Activated T-helper 17 cell treated with anti-CD3 and anti-CD28 coated beads, Interleukin-2, amount 50 U/mL, for 72 hours (primary cell): Measurements from ENCODE around the gene SLCO1C1. TPM values are rescaled to one million over a fixed set of nuclear protein-coding genes. Genes with fewer than 3 reads are reported as not detected.

Experiments
- ATAC-seq: fragments of 150-1000 bp; cut with Tn5 transposase; replicated peaks from 2 replicates; pipeline ENCODE4 v1.10.0; 2021; ENCODE audit warnings: mild to moderate bottlenecking, moderate library complexity
- H3K27ac Mint-ChIP-seq: one replicate; pipeline ENCODE4 v1.8.0; 2022; ENCODE audit warnings: mixed read lengths
- H3K27me3 Mint-ChIP-seq: one replicate; pipeline ENCODE4 v1.8.0; 2022; ENCODE audit warnings: mixed read lengths
- H3K36me3 Mint-ChIP-seq: one replicate; pipeline ENCODE4 v1.8.0; 2022; ENCODE audit warnings: low read depth, mild to moderate bottlenecking, mixed read lengths
- H3K4me1 Mint-ChIP-seq: one replicate; pipeline ENCODE4 v1.8.0; 2022; ENCODE audit warnings: mixed read lengths
- H3K4me3 Mint-ChIP-seq: one replicate; pipeline ENCODE4 v1.8.0; 2022; ENCODE audit warnings: mild to moderate bottlenecking, mixed read lengths
- H3K9me3 Mint-ChIP-seq: one replicate; pipeline ENCODE4 v1.8.0; 2022; ENCODE audit warnings: mixed read lengths
- total RNA-seq, 2 donors: library from RNA; stranded (reverse); gene quantifications; one replicate each; pipeline ENCODE4 v1.2.3, GENCODE V29; 2022

SLCO1C1 gene, protein sequence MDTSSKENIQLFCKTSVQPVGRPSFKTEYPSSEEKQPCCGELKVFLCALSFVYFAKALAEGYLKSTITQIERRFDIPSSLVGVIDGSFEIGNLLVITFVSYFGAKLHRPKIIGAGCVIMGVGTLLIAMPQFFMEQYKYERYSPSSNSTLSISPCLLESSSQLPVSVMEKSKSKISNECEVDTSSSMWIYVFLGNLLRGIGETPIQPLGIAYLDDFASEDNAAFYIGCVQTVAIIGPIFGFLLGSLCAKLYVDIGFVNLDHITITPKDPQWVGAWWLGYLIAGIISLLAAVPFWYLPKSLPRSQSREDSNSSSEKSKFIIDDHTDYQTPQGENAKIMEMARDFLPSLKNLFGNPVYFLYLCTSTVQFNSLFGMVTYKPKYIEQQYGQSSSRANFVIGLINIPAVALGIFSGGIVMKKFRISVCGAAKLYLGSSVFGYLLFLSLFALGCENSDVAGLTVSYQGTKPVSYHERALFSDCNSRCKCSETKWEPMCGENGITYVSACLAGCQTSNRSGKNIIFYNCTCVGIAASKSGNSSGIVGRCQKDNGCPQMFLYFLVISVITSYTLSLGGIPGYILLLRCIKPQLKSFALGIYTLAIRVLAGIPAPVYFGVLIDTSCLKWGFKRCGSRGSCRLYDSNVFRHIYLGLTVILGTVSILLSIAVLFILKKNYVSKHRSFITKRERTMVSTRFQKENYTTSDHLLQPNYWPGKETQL
- not detected for total RNA-seq

DNA sequence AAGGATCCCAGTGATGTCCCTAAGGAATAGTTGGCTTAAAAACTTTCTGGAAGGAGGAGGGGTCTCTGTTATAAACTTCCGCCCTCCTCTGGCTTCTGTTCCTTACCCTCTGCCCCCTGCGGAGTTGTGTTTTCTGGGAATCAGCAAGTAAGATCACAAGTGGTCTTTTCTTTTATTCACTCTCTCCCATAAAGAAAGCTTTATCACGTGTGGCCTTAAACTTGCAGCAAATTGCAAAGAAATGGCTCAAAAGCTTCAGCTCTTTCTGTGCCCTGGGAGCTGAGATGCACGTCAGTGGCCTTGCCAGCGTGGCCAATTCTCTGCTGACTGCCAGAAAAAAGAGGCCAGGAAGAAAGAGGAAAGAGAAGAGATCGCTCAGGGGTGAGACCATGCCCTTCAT, at the start of gene SLCO1C1:
SLCO1C1 (plus strand) TSS at position 101 of the 400 bp plus-strand sequence. CDS start 4,245 bp downstream, outside the sequence.
- no peak for ATAC-seq
- Mint-ChIP-seq H3K9me3 (peaks cover 9% of the 10 kb centered on the region), H3K27ac (no peak within 1 kb of the TSS), H3K4me1 (no peaks in the 10 kb centered on the region), H3K4me3 (no peak within 1 kb of the TSS), H3K27me3 (no peaks in the 10 kb centered on the region), H3K36me3 (no peaks in the 10 kb centered on the region)

DNA sequence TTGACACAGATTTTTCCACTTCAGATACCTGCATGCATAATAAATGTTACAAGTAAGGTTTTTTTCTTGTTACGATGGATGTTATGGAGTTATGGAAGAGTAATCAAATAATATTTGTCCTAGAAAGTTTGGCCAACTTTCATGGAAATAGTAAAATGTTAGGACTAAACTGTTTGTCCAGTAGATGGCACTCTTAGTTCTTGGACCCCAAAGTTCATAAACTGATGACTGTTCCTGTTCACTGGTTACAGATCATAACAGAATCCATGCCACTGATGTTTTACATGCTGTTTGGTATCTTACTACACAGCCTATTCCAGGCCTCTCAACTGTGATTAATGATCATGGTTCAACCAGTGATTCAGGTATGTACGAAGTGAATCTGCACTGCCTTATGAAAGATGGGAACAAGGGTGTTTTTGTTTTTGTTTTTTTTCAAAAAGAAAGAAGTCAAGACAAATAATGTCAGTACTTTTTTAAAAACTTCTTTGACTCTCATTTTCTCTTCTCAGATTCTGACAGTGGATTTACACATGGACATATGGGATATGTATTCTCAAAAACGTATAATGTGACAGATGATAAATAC, 48.8 kb upstream of the SLCO1C1 start:
- ATAC-seq, result no peak

DNA sequence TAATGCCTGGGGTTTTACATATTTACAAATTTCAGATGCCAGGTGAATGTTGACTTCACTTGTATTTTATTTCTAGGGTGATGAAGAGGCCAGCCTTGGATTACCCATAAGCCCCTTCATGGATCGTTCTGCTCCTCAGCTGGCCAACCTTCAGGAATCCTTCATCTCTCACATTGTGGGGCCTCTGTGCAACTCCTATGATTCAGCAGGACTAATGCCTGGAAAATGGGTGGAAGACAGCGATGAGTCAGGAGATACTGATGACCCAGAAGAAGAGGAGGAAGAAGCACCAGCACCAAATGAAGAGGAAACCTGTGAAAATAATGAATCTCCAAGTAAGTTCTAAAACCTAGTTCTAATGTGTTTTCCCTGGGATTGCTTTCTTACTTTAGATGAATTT, 41.3 kb upstream of the SLCO1C1 start:
- no peak overlapping the region for H3K4me3 Mint-ChIP-seq
- no peaks in the 10 kb centered on the region for H3K4me1 Mint-ChIP-seq
- no peak overlapping the region for H3K27ac Mint-ChIP-seq
- no peaks in the 10 kb centered on the region for H3K36me3 Mint-ChIP-seq
- no peak for ATAC-seq
- no peaks in the 10 kb centered on the region for H3K27me3 Mint-ChIP-seq
- no peaks in the 10 kb centered on the region for H3K9me3 Mint-ChIP-seq

More for the DNA sequence above, 48.8 kb upstream of the SLCO1C1 start:
- Mint-ChIP-seq H3K9me3 (no peaks in the 10 kb centered on the region), H3K4me3 (no peak overlapping the region), H3K27ac (no peak overlapping the region), H3K4me1 (no peaks in the 10 kb centered on the region), H3K27me3 (no peaks in the 10 kb centered on the region), H3K36me3 (no peaks in the 10 kb centered on the region)

DNA sequence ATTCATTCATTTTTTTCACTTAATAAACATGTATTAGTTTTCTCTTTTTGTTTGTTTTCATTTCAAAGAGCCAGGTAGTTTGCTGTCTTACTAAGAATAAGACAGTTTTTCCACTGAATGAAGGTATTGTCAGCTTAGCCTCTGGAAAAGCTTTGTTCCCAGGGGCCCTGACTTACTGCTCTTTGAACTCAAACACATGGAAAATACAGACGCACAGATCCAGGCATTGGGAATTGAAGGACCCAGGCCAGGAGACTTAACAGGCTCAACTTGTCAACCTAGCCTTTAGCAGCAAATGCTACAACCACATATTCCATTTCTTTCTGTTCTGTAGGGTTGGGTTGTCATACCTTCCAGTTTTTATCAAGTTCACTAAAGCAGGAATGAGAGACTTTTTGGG, 38.5 kb upstream of the SLCO1C1 start:
- Mint-ChIP-seq H3K27ac (no peak overlapping the region), H3K4me3 (no peak overlapping the region), H3K4me1 (no peaks in the 10 kb centered on the region), H3K36me3 (no peaks in the 10 kb centered on the region), H3K9me3 (peaks cover 4% of the 10 kb centered on the region), H3K27me3 (no peaks in the 10 kb centered on the region)
- no peak for ATAC-seq

DNA sequence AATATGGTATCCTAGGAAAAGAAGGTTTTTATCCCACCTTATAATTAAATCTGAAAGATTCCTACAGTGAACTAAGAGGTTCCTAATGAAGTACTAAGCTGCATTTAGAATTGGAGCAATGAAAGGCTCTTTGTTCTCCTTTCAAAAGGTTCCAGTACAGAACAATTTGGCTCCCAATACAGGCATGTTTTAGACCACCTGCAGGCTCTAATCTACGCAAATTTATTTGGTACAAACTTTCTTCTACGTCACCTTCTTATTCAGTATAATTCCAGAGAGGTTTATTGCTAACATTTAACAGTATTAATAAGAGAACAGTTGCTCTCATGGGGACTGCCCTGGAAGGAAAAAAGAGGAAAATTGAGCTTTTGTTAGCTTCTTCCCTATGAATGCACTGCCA, 37.6 kb upstream of the SLCO1C1 start:
- no peak for ATAC-seq
- no peak overlapping the region for H3K4me3 Mint-ChIP-seq
- H3K27ac Mint-ChIP-seq, result no peak overlapping the region
- no peaks in the 10 kb centered on the region for H3K36me3 Mint-ChIP-seq
- H3K4me1 Mint-ChIP-seq, result no peaks in the 10 kb centered on the region
- peaks cover 4% of the 10 kb centered on the region for H3K9me3 Mint-ChIP-seq
- H3K27me3 Mint-ChIP-seq, result no peaks in the 10 kb centered on the region

DNA sequence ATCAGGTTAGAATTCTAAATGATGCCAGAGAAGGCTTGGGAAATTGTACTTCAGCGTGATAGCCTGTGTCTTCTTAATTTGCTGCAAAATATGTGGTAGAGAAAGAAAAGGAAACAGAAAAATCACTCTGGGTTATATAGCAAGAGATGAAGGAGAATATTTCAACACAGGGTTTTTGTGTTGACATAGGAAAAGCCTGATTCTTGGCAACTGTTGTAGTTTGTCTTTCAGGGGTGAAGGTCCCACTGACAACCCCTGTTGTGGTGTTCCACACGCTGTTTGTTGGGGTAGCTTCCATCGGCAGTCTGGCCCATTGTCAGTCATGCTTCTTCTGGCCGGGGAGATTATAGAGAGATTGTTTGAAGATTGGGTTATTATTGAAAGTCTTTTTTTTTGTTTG, 13.8 kb upstream of the SLCO1C1 start:
- Mint-ChIP-seq H3K36me3 (no peaks in the 10 kb centered on the region), H3K27ac (no peak overlapping the region), H3K4me3 (no peak overlapping the region), H3K9me3 (peaks cover 9% of the 10 kb centered on the region), H3K27me3 (no peaks in the 10 kb centered on the region), H3K4me1 (no peaks in the 10 kb centered on the region)
- ATAC-seq, result no peak

DNA sequence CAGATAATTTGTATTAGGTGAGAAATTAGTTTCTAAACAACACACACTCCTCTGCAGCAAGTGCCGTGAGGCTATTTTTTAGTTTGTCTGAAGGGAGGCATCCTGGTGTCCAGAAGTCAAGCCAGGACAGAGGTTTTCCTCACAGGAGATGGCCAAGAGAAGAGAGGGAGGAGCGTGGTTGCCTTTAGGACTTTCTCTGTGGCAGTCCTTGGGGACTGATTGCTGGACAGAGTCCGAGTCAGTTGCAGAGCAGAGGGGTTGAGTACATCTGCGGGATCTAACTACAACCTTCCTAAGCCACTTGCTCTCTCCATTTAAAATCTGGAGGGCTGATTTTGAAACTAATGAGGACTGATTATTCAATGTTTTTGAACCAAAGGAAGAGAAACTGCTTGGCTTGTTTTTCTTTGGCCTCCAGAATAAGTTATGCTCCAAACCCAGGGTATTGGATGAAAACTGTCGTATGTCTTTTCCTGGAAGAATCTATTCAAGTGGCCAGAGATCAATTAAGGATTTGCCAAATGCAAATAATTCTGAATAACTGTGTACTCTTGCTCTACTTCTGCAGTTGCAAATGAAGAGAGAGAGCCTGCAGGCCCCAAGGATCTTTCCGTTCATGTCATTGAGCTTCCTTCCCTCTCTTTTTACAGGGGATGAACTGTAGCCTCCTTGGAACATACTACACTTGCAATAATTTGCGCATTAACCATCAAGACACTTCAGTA, 1.2 kb downstream of the SLCO1C1 start:
- no peaks in the 10 kb centered on the region for H3K27me3 Mint-ChIP-seq
- no peak for ATAC-seq

DNA sequence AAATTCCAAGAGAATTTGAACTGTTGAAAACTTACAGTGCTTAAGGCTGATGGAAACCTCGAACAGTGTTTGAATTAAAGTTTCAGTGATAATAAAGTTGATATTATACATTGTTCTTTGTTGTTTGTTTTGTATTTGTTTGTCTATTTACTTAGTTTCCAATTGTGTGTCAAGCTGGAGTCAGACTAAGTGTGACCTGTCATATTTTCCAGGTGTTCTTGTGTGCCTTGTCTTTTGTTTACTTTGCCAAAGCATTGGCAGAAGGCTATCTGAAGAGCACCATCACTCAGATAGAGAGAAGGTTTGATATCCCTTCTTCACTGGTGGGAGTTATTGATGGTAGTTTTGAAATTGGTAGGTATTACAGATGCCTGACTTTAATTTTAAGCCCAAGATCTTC, 6.0 kb downstream of the SLCO1C1 start:
- Mint-ChIP-seq H3K27me3 (no peaks in the 10 kb centered on the region), H3K4me1 (no peaks in the 10 kb centered on the region), H3K27ac (no peak overlapping the region), H3K36me3 (no peaks in the 10 kb centered on the region), H3K4me3 (no peak overlapping the region), H3K9me3 (no peaks in the 10 kb centered on the region)
- ATAC-seq, result no peak

More for the DNA sequence above, 1.2 kb downstream of the SLCO1C1 start:
- Mint-ChIP-seq H3K36me3 (no peaks in the 10 kb centered on the region), H3K27ac (no peak overlapping the region), H3K9me3 (peaks cover 9% of the 10 kb centered on the region), H3K4me1 (no peaks in the 10 kb centered on the region), H3K4me3 (no peak overlapping the region)

DNA sequence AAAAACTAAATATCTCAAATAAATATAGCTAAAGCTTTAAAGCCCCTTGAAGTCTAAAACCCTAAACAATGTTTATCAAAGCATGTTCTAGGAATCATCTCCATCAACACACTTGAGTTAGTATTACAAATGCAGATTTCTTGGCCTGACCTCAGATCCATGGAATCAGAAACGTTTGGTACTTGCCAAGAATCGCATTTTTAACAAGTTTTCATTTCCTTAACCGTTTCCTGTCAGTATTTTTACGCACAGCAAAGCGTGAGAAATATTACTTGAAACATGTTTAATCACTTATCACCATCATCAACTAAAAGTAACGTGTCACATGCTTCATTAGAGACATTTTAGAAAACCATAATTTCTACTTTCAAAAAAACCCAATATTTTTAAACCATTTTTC, 9.7 kb downstream of the SLCO1C1 start:
- no peak overlapping the region for H3K4me3 Mint-ChIP-seq

DNA sequence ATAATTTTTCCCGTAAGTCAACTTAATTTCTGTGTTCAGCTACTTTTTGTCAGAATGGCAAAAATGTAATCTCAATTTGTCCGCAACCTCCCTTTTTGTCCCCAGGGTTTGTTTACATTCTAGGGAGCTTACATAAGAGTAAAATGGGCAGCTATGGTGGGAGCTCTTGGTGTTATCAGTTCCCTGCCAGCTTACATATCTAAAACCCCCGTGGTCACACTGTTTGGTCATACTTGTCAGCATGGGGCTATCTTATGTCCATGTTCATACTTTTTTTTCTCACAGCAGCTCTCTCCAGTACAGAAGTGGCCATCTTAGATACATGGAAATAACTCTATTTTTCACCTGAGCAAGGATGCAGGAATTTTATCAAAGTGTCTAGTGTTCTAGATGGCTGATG, 16.7 kb downstream of the SLCO1C1 start:
- Mint-ChIP-seq H3K36me3 (no peaks in the 10 kb centered on the region), H3K27ac (no peak overlapping the region), H3K9me3 (peaks cover 3% of the 10 kb centered on the region), H3K4me1 (no peaks in the 10 kb centered on the region), H3K27me3 (peaks cover 3% of the 10 kb centered on the region), H3K4me3 (no peak overlapping the region)
- no peak for ATAC-seq

More for the DNA sequence above, 9.7 kb downstream of the SLCO1C1 start:
- no peaks in the 10 kb centered on the region for H3K4me1 Mint-ChIP-seq
- H3K27ac Mint-ChIP-seq, result no peak overlapping the region
- H3K9me3 Mint-ChIP-seq, result no peaks in the 10 kb centered on the region
- no peak for ATAC-seq
- H3K36me3 Mint-ChIP-seq, result no peaks in the 10 kb centered on the region
- H3K27me3 Mint-ChIP-seq, result no peaks in the 10 kb centered on the region

DNA sequence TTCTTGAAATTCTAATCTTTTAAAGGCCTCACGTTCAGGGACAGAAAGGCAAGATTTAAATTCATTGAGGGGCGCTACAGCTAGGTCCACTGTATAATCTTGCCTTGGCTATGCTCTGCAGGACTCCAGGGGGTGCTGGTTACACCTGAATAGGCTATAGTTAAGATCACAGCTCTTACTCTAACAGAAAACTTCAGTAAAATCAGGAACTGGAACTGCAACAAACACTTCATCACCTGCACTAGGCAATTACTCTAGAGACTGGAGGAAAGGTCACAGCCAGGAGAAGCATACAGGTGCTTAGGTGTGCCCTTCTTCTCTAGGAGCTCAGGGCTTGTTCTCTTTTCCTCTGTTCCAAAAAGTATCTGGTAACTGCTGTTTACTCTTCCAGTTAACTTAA, 20.9 kb downstream of the SLCO1C1 start:
- ATAC-seq, result no peak
- Mint-ChIP-seq H3K27me3 (peaks cover 3% of the 10 kb centered on the region), H3K9me3 (peaks cover 8% of the 10 kb centered on the region), H3K4me3 (no peak overlapping the region), H3K4me1 (no peaks in the 10 kb centered on the region), H3K36me3 (no peaks in the 10 kb centered on the region), H3K27ac (no peak overlapping the region)

DNA sequence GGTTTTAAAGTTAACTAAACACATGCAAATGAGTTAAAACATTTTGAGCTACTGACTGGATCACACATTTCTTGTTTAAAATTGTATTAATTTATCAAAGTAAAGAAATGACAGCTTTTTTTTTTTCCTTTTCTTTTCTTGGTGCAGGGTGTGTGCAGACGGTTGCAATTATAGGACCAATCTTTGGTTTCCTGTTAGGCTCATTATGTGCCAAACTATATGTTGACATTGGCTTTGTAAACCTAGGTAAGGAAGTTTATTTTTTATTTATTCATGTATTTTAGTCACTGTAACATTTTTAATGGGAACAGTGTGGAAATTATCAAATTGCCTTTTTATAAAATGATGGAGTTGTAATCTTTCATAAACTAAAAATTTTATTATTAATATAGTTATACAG, 21.9 kb downstream of the SLCO1C1 start:
- Mint-ChIP-seq H3K9me3 (peaks cover 8% of the 10 kb centered on the region), H3K27ac (no peak overlapping the region), H3K4me1 (no peaks in the 10 kb centered on the region), H3K36me3 (no peaks in the 10 kb centered on the region), H3K4me3 (no peak overlapping the region), H3K27me3 (peaks cover 3% of the 10 kb centered on the region)
- no peak for ATAC-seq

DNA sequence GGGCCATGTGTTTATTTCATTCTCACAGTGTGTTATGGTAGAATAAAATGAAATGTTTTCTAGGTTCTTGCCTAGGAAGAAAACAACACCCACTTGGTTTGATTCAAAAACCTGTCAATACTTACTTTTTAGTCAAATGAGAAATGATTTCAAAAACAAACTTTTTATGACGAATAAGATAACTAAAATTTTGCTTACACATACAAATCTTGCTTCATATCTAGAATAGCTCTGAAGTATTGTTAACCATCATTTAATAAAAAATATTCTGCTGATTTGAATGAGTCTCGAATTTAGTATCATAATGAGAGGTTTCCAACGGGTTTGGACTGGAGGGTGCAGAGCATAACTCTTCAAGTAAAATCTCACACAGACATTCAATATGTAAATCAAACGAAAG, 23.2 kb downstream of the SLCO1C1 start:
- no peaks in the 10 kb centered on the region for H3K36me3 Mint-ChIP-seq
- peaks cover 3% of the 10 kb centered on the region for H3K27me3 Mint-ChIP-seq
- peaks cover 8% of the 10 kb centered on the region for H3K9me3 Mint-ChIP-seq
- no peaks in the 10 kb centered on the region for H3K4me1 Mint-ChIP-seq
- H3K27ac Mint-ChIP-seq, result no peak overlapping the region
- H3K4me3 Mint-ChIP-seq, result no peak overlapping the region
- no peak for ATAC-seq

DNA sequence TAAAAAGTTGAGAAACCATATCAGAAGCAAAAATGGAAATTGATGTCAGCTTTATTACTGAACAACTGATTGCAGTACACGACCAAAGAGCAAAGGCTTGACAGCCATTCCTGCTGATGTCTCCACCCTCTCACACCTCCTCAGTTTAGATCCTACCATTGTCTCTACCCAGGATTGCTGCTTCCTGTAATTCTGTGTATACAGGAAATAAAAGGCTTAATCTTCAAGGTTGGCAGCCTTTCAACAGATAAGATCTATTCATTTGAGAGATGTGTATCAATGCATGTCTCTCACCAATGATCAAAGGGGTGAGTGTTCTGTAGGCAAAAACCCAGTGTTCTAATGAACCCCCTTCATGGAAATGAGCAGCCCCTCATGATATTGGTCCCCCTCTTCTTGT, 27.0 kb downstream of the SLCO1C1 start:
- Mint-ChIP-seq H3K27me3 (no peaks in the 10 kb centered on the region), H3K27ac (no peak overlapping the region), H3K4me1 (no peaks in the 10 kb centered on the region), H3K9me3 (peaks cover 5% of the 10 kb centered on the region), H3K4me3 (no peak overlapping the region), H3K36me3 (no peaks in the 10 kb centered on the region)
- no peak for ATAC-seq
